Measurements from ENCODE around the gene TMEM109.

The TMEM109 gene

GRCh38 chr11:60972182-60973030 lies 58.4 kb downstream of the TMEM109 start:
- no peak overlapping the region; the same call in 1 of the 2 replicates for H3K4me3 ChIP-seq (ENCODE audit: low read depth, low read length)
- no peak for DNase-seq (ENCODE audit: low read depth)
- TF ChIP-seq CTCF (IDR thresholded peaks at IDR 0.05; ENCODE audit: low read depth, low read length, missing control alignments): no peak
